ENCODE data around the gene DGKB.

DGKB gene

GRCh38 chr7:14389595-14389994, 513.0 kb downstream of the DGKB start:
- no peak overlapping the region for H3K27ac ChIP-seq

GRCh38 chr7:14389181-14389591, 513.4 kb downstream of the DGKB start:
- H3K27ac ChIP-seq = no peak overlapping the region
- TF ChIP-seq CTCF (conservative IDR thresholded peaks at IDR 0.05) = no peak

More at GRCh38 chr7:14389595-14389994, 513.0 kb downstream of the DGKB start:
- no peak for TF ChIP-seq CTCF (conservative IDR thresholded peaks at IDR 0.05)

- H3K27ac ChIP-seq = no peak overlapping the region
- no peak for TF ChIP-seq CTCF (conservative IDR thresholded peaks at IDR 0.05)
Measured at GRCh38 chr7:14385074-14385473, 517.5 kb downstream of the DGKB start.

GRCh38 chr7:14381936-14382335, 520.6 kb downstream of the DGKB start:
- TF ChIP-seq CTCF (conservative IDR thresholded peaks at IDR 0.05) = no peak
- no peak overlapping the region for H3K27ac ChIP-seq

- no peak for TF ChIP-seq CTCF (conservative IDR thresholded peaks at IDR 0.05)
- H3K27ac ChIP-seq = no peak overlapping the region
Measured at GRCh38 chr7:14381306-14381705, 521.2 kb downstream of the DGKB start.

GRCh38 chr7:14380881-14381280, 521.7 kb downstream of the DGKB start:
- TF ChIP-seq CTCF (conservative IDR thresholded peaks at IDR 0.05) = no peak
- H3K27ac ChIP-seq = no peak overlapping the region

- H3K27ac ChIP-seq = no peak overlapping the region
- no peak for TF ChIP-seq CTCF (conservative IDR thresholded peaks at IDR 0.05)
Measured at GRCh38 chr7:14377646-14378266, 524.8 kb downstream of the DGKB start.

Data from VCaP (cell line).